Urinary bladder (tissue), 4 donors: ENCODE results near the gene NKX2-4. TPM values are rescaled to one million over a fixed set of nuclear protein-coding genes. Genes with fewer than 3 reads are reported as not detected.
"Not testable (repeated sequence)": the region's sequence is repeated elsewhere in the genome, so short reads cannot be mapped to it uniquely, and the experiment has no call there.

ENCODE experiments used
- DNase-seq: peaks from one replicate; pipeline ENCODE4 v3.0.0-alpha.2; 2015; ENCODE audit errors: extremely low spot score
- H3K27ac ChIP-seq: one replicate; pipeline ENCODE4 v1.5.1; 2013; ENCODE audit warnings: low read depth, mild to moderate bottlenecking, moderate library complexity
- H3K36me3 ChIP-seq: one replicate; pipeline ENCODE4 v1.6.1; 2013; ENCODE audit warnings: mild to moderate bottlenecking, moderate library complexity; ENCODE audit not compliant: insufficient read depth
- H3K4me1 ChIP-seq: one replicate; pipeline ENCODE4 v1.6.1; 2013; ENCODE audit warnings: mild to moderate bottlenecking, moderate library complexity; ENCODE audit not compliant: insufficient read depth
- H3K4me3 ChIP-seq: one replicate; pipeline ENCODE4 v1.5.1; 2013; ENCODE audit warnings: low read depth, low read length
- WGBS: extraction: QIAGEN DNeasy Blood & Tissue Kit; methylation state at CpG from one replicate; pipeline ENCODE4 v1.1.7; 2013; 5-methylcytosine and 5-hydroxymethylcytosine counted together
- polyA plus RNA-seq: library from polyadenylated mRNA; stranded (reverse); fragments of 200-250 nt; gene quantifications from one replicate; pipeline ENCODE4 v1.2.3, GENCODE V29; 2013
- total RNA-seq: library from RNA; depleted of rRNA; stranded (reverse); fragments of >200 nt; gene quantifications from one replicate; pipeline ENCODE4 v1.2.3, GENCODE V29; 2014
- donor health status: healthy with polysubstance abuse.
- donor health status: healthy.

Gene NKX2-4
- not detected for total RNA-seq
- not detected for polyA plus RNA-seq

GRCh38 chr20:21397341-21398108 is at the start of gene NKX2-4:
TSS of gene NKX2-4 (minus strand) at chr20:21397526. CDS start at chr20:21397399, 127 bp downstream.
- Histone ChIP-seq H3K36me3 (no peaks in the 10 kb centered on the region), H3K4me3 (peak within 1 kb of the TSS; percentile 16), H3K4me1 (peaks cover 3% of the 10 kb centered on the region), H3K27ac (no peak within 1 kb of the TSS)
- WGBS: 5% methylated on average over 57 of the region's 57 CpGs
- no peak for DNase-seq

DNA sequence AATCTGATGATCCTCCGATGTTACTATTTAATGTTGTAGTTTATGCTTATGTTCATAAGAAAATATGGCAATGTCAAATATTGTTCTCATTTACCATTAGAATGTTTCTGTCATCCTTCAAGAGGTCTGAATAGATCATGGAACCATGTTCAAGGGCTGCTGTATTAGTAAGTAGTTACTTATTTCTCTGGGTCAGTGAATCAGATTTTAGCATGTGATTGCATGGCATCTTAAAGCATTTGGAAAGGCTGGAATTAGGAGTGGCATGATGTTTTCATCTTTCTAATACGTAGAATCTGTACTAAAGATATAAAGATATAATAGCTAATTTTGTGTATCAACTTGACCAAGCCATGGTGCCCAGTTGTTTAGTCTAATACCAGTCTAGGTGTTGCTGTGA is 40.5 kb upstream of the NKX2-4 start:
- Histone ChIP-seq H3K36me3 (no peaks in the 10 kb centered on the region), H3K4me1 (no peaks in the 10 kb centered on the region), H3K4me3 (no peak overlapping the region), H3K27ac (no peak overlapping the region)
- whole genome bisulfite sequencing: 81% methylated on average over 2 of the region's 2 CpGs
- DNase-seq: no peak

DNA sequence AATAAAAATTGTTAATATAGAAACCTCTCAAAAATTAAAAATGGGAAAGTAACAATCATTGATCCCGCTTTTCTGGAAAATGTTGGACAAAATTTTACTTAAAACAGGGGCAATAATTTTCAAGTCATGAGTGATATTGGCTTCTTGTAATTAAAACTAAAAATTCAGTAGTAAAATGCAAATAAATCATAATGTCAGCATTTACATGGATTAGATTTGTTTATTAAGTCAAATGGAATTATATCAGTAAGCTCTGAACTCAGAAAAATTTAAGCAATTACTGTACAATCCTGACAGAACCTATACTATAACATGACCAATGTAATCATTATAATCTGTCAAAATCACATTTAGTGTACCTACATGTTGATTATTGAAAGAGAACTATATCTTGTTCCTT is 39.9 kb upstream of the NKX2-4 start:
- H3K27ac ChIP-seq: no peak overlapping the region
- WGBS: 86% methylated on average over 1 of the region's 1 CpG
- DNase-seq: no peak
- H3K36me3 ChIP-seq: no peaks in the 10 kb centered on the region
- no peak overlapping the region for H3K4me3 ChIP-seq
- no peaks in the 10 kb centered on the region for H3K4me1 ChIP-seq

DNA sequence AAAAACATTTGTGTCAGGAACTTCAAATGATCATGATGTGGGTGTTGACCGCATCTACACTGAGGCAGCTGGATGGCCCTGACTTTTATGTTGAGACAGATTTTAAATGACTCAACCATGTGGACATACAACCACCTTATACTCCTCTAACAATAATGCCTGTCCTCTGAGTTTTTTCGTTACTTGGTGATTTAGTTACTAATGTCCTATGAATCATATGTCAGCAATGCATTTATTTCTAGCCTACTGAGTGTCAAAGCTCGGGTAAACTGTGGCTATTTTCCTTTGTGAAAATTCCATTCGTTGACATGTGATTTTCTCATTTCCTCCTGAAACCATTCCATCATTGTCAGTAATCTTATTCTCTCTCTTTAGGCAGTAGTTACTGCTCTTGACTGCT is 38.9 kb upstream of the NKX2-4 start:
- Histone ChIP-seq H3K4me3 (no peak overlapping the region), H3K4me1 (no peaks in the 10 kb centered on the region), H3K36me3 (no peaks in the 10 kb centered on the region), H3K27ac (no peak overlapping the region)
- 66% methylated on average over 4 of the region's 4 CpGs for WGBS
- no peak for DNase-seq

DNA sequence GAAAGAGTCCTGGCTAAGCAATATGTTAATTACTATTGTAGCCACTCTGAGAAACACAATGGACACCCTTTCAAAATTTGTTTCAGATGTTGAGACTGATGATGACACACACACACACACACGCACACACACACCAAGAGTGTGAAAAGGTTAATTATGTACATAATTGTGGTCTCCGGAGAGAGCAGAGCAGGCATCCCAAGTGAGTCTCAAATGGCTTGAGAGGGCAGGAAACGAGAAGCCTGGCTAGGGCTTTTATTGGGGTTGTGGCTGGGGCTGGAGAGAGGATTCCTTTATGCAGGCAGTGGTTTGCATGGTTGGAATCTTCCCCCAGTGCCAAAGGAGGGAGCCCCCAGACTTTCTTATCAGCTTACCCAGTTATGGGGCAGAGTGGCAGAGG is 38.2 kb upstream of the NKX2-4 start:
- WGBS: 14% methylated on average over 3 of the region's 3 CpGs
- Histone ChIP-seq H3K36me3 (no peaks in the 10 kb centered on the region), H3K4me1 (no peaks in the 10 kb centered on the region), H3K27ac (no peak overlapping the region), H3K4me3 (no peak overlapping the region)
- no peak for DNase-seq

- no peak for DNase-seq
- Histone ChIP-seq H3K27ac (no peak overlapping the region), H3K36me3 (no peaks in the 10 kb centered on the region), H3K4me1 (no peaks in the 10 kb centered on the region), H3K4me3 (no peak overlapping the region)
- 65% methylated on average over 2 of the region's 2 CpGs for WGBS
Observed at GRCh38 chr20:21433329-21433890, 36.1 kb upstream of the NKX2-4 start.

- DNase-seq: no peak
- Histone ChIP-seq H3K4me1 (no peaks in the 10 kb centered on the region), H3K27ac (no peak overlapping the region), H3K36me3 (no peaks in the 10 kb centered on the region), H3K4me3 (no peak overlapping the region)
- WGBS: 86% methylated on average over 4 of the region's 4 CpGs
Observed at GRCh38 chr20:21432911-21433310, 35.6 kb upstream of the NKX2-4 start.

GRCh38 chr20:21430020-21430419 is 32.7 kb upstream of the NKX2-4 start:
- Histone ChIP-seq H3K4me3 (no peak overlapping the region), H3K36me3 (no peaks in the 10 kb centered on the region), H3K4me1 (no peaks in the 10 kb centered on the region), H3K27ac (no peak overlapping the region)
- 71% methylated on average over 3 of the region's 3 CpGs for WGBS
- no peak for DNase-seq

DNA sequence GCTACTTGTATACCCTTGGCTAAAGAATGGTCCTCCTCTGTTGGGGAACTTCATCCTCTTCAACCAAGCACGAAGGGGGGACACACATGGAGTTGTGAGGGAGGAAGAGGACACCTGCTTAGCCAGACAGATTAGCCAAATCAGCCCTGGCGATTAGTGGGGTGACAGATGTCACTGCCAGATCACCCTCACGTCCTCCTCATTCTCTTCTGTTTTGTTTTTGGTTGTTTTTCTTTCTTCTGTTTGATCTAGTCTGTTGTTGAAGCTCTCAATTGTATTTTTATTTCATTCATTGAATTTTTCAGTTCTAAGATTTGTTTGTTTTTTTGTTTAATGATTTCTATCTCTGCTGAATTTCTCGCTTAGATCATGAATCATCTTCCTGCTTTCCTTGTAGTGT is 27.5 kb upstream of the NKX2-4 start:
- DNase-seq: no peak
- Histone ChIP-seq H3K4me3 (no peak overlapping the region), H3K27ac (no peak overlapping the region), H3K4me1 (no peaks in the 10 kb centered on the region), H3K36me3 (no peaks in the 10 kb centered on the region)
- 64% methylated on average over 4 of the region's 4 CpGs for WGBS

- 86% methylated on average over 1 of the region's 1 CpG for WGBS
- H3K27ac ChIP-seq, H3K4me1 ChIP-seq, H3K36me3 ChIP-seq, DNase-seq, H3K4me3 ChIP-seq: not testable (repeated sequence)
Observed at GRCh38 chr20:21423712-21424111, 26.4 kb upstream of the NKX2-4 start.

- no peak for DNase-seq
- no peak overlapping the region for H3K27ac ChIP-seq
- H3K36me3 ChIP-seq: no peaks in the 10 kb centered on the region
- 88% methylated on average over 4 of the region's 4 CpGs for WGBS
- no peak overlapping the region for H3K4me3 ChIP-seq
- H3K4me1 ChIP-seq: no peaks in the 10 kb centered on the region
Observed at GRCh38 chr20:21421601-21422236, 24.4 kb upstream of the NKX2-4 start.

DNA sequence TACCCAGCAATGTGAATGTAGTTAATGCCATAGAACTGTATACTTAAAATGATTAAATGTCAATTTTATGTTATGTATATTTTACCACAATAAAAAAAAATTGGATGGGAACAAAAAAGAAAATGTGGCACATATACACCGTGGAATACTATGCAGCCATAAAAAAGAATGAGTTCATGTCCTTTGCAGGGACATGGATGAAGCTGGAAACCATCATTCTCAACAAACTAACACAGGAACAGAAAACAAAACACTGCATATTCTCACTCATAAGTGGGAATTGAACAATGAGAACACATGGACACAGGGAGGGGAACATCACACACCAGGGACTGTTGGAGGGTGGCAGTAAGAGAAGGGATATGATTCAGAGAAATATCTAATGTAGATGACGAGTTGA is 21.8 kb upstream of the NKX2-4 start:
- 60% methylated on average over 2 of the region's 2 CpGs for WGBS
- DNase-seq: not testable (repeated sequence)

GRCh38 chr20:21413996-21414395 is 16.7 kb upstream of the NKX2-4 start:
- not testable (repeated sequence) for H3K4me1 ChIP-seq, H3K4me3 ChIP-seq, H3K27ac ChIP-seq, DNase-seq, H3K36me3 ChIP-seq
- WGBS: 48% methylated on average over 3 of the region's 3 CpGs

More for the DNA sequence above, 21.8 kb upstream of the NKX2-4 start:
- not testable (repeated sequence) for H3K4me1 ChIP-seq, H3K36me3 ChIP-seq, H3K27ac ChIP-seq, H3K4me3 ChIP-seq

DNA sequence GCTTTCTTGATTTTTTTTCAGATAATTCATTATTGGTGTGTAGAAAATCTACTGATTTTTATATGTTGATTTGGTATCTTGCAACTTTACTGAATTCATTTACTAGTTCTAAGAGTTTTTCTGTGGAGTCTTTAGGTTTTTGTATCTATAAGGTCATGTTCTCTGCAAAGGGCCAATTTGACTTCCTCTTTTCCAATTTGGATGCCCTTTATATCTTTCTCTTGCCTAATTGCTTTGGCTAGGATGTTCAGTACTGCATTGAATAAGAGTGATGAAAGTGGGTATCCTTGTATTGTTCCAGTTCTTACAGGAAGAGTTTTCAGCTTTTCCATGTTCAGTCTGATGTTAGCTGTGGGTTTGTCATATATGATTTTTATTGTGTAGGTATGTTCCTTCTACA is 14.4 kb upstream of the NKX2-4 start:
- Histone ChIP-seq H3K4me3 (no peak overlapping the region), H3K36me3 (no peaks in the 10 kb centered on the region), H3K4me1 (no peaks in the 10 kb centered on the region), H3K27ac (no peak overlapping the region)
- no peak for DNase-seq
